ENCODE data around the gene PKDCC. TPM values are rescaled to one million over a fixed set of nuclear protein-coding genes. Genes with fewer than 3 reads are reported as not detected.

PKDCC gene
- total RNA-seq, 1 donor, result 8.2 TPM

DNA sequence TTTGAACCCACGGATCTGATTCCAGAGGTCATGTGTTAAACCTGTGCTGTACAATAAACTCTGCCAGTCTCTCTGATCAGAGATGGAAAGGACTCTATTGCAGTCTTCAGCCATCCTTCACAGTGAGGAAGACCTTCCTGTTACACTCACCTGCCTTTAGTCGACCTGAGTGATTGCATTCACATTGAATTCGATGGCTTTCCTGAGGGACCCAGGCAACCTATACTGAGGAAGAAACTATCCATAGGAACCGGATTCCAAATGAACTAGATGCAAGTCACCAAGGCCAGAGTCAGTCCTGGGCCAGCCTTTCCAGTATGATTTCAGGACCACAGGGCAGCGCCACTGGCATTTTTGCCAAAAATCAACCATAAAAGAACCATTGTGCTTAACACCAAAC lies 56.8 kb downstream of the PKDCC start:
- no peak for DNase-seq (ENCODE audit: low read depth)
- no peak for TF ChIP-seq CTCF (IDR thresholded peaks at IDR 0.05; ENCODE audit: insufficient read depth, low read depth, low read length)
- H3K4me3 ChIP-seq (ENCODE audit: low read depth, low read length), result no peak overlapping the region

GRCh38 chr2:42105330-42106256 lies 57.8 kb downstream of the PKDCC start:
- no peak overlapping the region for H3K4me3 ChIP-seq (ENCODE audit: low read depth, low read length)
- no peak for DNase-seq (ENCODE audit: low read depth)
- TF ChIP-seq CTCF (IDR thresholded peaks at IDR 0.05; ENCODE audit: insufficient read depth, low read depth, low read length), result no peak

DNA sequence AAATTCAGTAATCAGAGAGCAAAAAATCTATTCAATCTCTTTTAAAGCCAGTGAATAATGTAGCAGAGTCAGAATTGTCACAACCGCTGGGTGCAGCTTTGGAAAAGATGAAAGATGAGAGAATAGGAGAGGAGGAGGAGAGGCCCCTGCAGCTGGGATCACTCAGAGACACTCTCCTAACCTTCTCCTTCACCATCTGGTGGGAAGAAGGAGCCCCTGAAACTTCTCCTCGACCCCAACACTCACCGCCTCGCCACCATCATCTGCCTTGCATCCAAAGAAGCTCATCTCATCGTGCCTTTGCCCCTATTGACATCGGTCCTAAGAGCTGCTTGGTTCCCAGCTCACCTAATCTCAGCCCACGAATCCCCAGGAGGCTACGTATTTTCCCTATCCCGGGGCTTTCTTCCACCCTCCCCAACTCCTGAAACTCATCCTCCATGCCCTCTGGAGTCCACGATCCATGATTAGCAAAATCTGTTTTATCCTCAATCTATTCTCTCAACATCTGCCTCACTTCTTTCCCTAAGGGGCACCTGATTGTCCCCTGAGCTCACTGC lies 58.5 kb downstream of the PKDCC start:
- no peak overlapping the region for H3K4me3 ChIP-seq (ENCODE audit: low read depth, low read length)
- DNase-seq (ENCODE audit: low read depth), result no peak
- no peak for TF ChIP-seq CTCF (IDR thresholded peaks at IDR 0.05; ENCODE audit: insufficient read depth, low read depth, low read length)

- no peak overlapping the region for H3K4me3 ChIP-seq (ENCODE audit: low read depth, low read length)
- TF ChIP-seq CTCF (IDR thresholded peaks at IDR 0.05; ENCODE audit: insufficient read depth, low read depth, low read length), result no peak
- DNase-seq (ENCODE audit: low read depth), result no peak
These were observed 59.6 kb downstream of the PKDCC start for GRCh38 chr2:42107249-42108042.

Other genes starting within 250 kb of the PKDCC start
- 65.1 and 88.1 TPM in 2 replicates for gene EML4, start 121.3 kb downstream of the PKDCC start, total RNA-seq

All from fibroblast of villous mesenchyme (primary cell).